ENCODE measurements around the gene PIWIL1. TPM values are rescaled to one million over a fixed set of nuclear protein-coding genes. Genes with fewer than 3 reads are reported as not detected.

Gene PIWIL1
- total RNA-seq, 4 donors from 2014 or later: 1.3 TPM; not detected in 3

- DNase-seq (ENCODE audit: low spot score in 2 of 2): no peak
- WGBS, 2 donors: 84 to 97% methylated on average over 1 of the region's 1 CpG
- TF ChIP-seq CTCF (IDR thresholded peaks at IDR 0.05): no peak
- intact Hi-C loops (cut with DNase I; ENCODE audit: low total_unique reads): no loop called here
- H3K4me3 ChIP-seq (ENCODE audit: low read depth, poor library complexity, severe bottlenecking): no peak overlapping the region
These were observed 7.6 kb downstream of the PIWIL1 start for GRCh38 chr12:130345292-130345691.

- no peak overlapping the region for H3K4me3 ChIP-seq (ENCODE audit: low read depth, poor library complexity, severe bottlenecking)
- no peak for TF ChIP-seq POLR2A (IDR thresholded peaks at IDR 0.05)
- intact Hi-C loops (cut with DNase I; ENCODE audit: low total_unique reads): no loop called here
- 63% methylated on average over 7 of the region's 7 CpGs for WGBS, 2 donors
- DNase-seq (ENCODE audit: low spot score in 2 of 2): peak in 1 of 2 donors; percentile 54
These were observed 9.9 kb downstream of the PIWIL1 start for GRCh38 chr12:130347588-130347987.

GRCh38 chr12:130350715-130351114 is 13.0 kb downstream of the PIWIL1 start:
- intact Hi-C loops (cut with DNase I; ENCODE audit: low total_unique reads): no loop called here

GRCh38 chr12:130351326-130351725 is 13.6 kb downstream of the PIWIL1 start:
- intact Hi-C loops (cut with DNase I; ENCODE audit: low total_unique reads): no loop called here

More at GRCh38 chr12:130350715-130351114, 13.0 kb downstream of the PIWIL1 start:
- H3K4me3 ChIP-seq (ENCODE audit: low read depth, poor library complexity, severe bottlenecking): no peak overlapping the region
- TF ChIP-seq POLR2A (IDR thresholded peaks at IDR 0.05) (no peak), CTCF (IDR thresholded peaks at IDR 0.05) (no peak)
- peak in 1 of 2 donors; percentile 37 for DNase-seq (ENCODE audit: low spot score in 2 of 2)
- 39 to 43% methylated on average over 2 of the region's 2 CpGs for WGBS, 2 donors

GRCh38 chr12:130353081-130353480 is 15.4 kb downstream of the PIWIL1 start:
- intact Hi-C loops (cut with DNase I; ENCODE audit: low total_unique reads): no loop called here

More at GRCh38 chr12:130351326-130351725, 13.6 kb downstream of the PIWIL1 start:
- no peak overlapping the region for H3K4me3 ChIP-seq (ENCODE audit: low read depth, poor library complexity, severe bottlenecking)
- TF ChIP-seq POLR2A (IDR thresholded peaks at IDR 0.05) (no peak), CTCF (IDR thresholded peaks at IDR 0.05) (no peak)
- WGBS, 2 donors: 53 to 64% methylated on average over 5 of the region's 5 CpGs
- peak in 1 of 2 donors; percentile 37 for DNase-seq (ENCODE audit: low spot score in 2 of 2)

GRCh38 chr12:130354407-130354806 is 16.7 kb downstream of the PIWIL1 start:
- TF ChIP-seq POLR2A (IDR thresholded peaks at IDR 0.05) (no peak), CTCF (IDR thresholded peaks at IDR 0.05) (no peak)
- 65 to 67% methylated on average over 7 of the region's 7 CpGs for WGBS, 2 donors
- no peak overlapping the region for H3K4me3 ChIP-seq (ENCODE audit: low read depth, poor library complexity, severe bottlenecking)
- intact Hi-C loops (cut with DNase I; ENCODE audit: low total_unique reads): no loop called here
- peak in 1 of 2 donors; percentile 39 for DNase-seq (ENCODE audit: low spot score in 2 of 2)

More at GRCh38 chr12:130353081-130353480, 15.4 kb downstream of the PIWIL1 start:
- H3K4me3 ChIP-seq (ENCODE audit: low read depth, poor library complexity, severe bottlenecking): no peak overlapping the region
- TF ChIP-seq POLR2A (IDR thresholded peaks at IDR 0.05) (no peak), CTCF (IDR thresholded peaks at IDR 0.05) (no peak)
- DNase-seq (ENCODE audit: low spot score in 2 of 2): peak in 1 of 2 donors; percentile 8
